ENCODE measurements around the gene PKP4. TPM values are rescaled to one million over a fixed set of nuclear protein-coding genes. Genes with fewer than 3 reads are reported as not detected.
"Not testable (repeated sequence)": the region's sequence is repeated elsewhere in the genome, so short reads cannot be mapped to it uniquely, and the experiment has no call there.

The PKP4 gene
- total RNA-seq, 1 experiment from 2014 or later: 52.0 TPM

GRCh38 chr2:158702740-158703139, 246.0 kb downstream of the PKP4 start:
- H2AFZ ChIP-seq (ENCODE audit: low read length): no peak overlapping the region
- no peak overlapping the region for H4K8ac ChIP-seq (replicated peaks; ENCODE audit: insufficient read length, low read depth, low read length)
- H3K79me2 ChIP-seq (ENCODE audit: insufficient read depth, low read length): no peaks in the 10 kb centered on the region
- no peak overlapping the region for H2BK5ac ChIP-seq (ENCODE audit: insufficient read length, low read length)
- H2BK20ac ChIP-seq (ENCODE audit: low read depth, low read length, poor library complexity, severe bottlenecking): no peak overlapping the region
- H3K79me1 ChIP-seq (ENCODE audit: insufficient read depth, low read depth, low read length, poor library complexity, severe bottlenecking): no peaks in the 10 kb centered on the region
- Mint-ChIP-seq H3K4me3 (no peak overlapping the region), H3K27ac (no peak overlapping the region), H3K27me3 (ENCODE audit: low read depth) (peaks cover 2% of the 10 kb centered on the region; the same call in 1 of the 2 replicates), H3K4me1 (peaks cover 7% of the 10 kb centered on the region in 2 experiments), H3K9me3 (peaks cover 3 to 14% of the 10 kb centered on the region in 2 experiments; a peak in 4 of 5 replicates), H3K36me3 (ENCODE audit: insufficient read depth in 1 of 3, low read depth in 3 of 3) (peaks cover 0 to 4% (median 4%) of the 10 kb centered on the region in 3 experiments; a peak in 3 of 7 replicates)
- H3K27ac ChIP-seq (ENCODE audit: insufficient read length, low read depth, low read length): no peak overlapping the region
- no peak overlapping the region for H3K4me2 ChIP-seq (ENCODE audit: insufficient read depth, insufficient read length, low read length)
- no peak overlapping the region for H2AK5ac ChIP-seq (ENCODE audit: insufficient read length, low read length)
- H2BK15ac ChIP-seq (ENCODE audit: low read depth, low read length): no peak overlapping the region
- TF ChIP-seq CTCF (conservative IDR thresholded peaks at IDR 0.05): no peak
- no CpG with 5 or more reads among the region's 9 CpGs for WGBS (ENCODE audit: extremely low coverage, insufficient read length, low lambda C conversion rate)
- no peak overlapping the region for H3K23ac ChIP-seq (ENCODE audit: insufficient read length, low read depth, low read length)
- no peaks in the 10 kb centered on the region for H3K9me3 ChIP-seq (ENCODE audit: control insufficient read depth, low read depth, low read length)
- H4K91ac ChIP-seq (ENCODE audit: insufficient read length, low read depth, low read length): no peak overlapping the region
- no peak for DNase-seq
- H3K23me2 ChIP-seq (ENCODE audit: insufficient read length, low read depth, low read length, poor library complexity, severe bottlenecking): no peaks in the 10 kb centered on the region
- no peak overlapping the region for H3K9ac ChIP-seq (ENCODE audit: extremely low read depth, insufficient read length, low read length)
- H3K27me3 ChIP-seq (ENCODE audit: insufficient read depth, low read length): no peaks in the 10 kb centered on the region
- H3K18ac ChIP-seq (ENCODE audit: insufficient read length, low read depth, low read length): no peak overlapping the region
- H3K56ac ChIP-seq (ENCODE audit: insufficient read length, low read depth, low read length): no peak overlapping the region
- no peaks in the 10 kb centered on the region for H3K4me1 ChIP-seq (ENCODE audit: insufficient read depth, low read length)
- no peaks in the 10 kb centered on the region for H4K20me1 ChIP-seq (ENCODE audit: control insufficient read depth, insufficient read depth, insufficient read length)
- no peak overlapping the region for H2BK120ac ChIP-seq (ENCODE audit: low read depth, low read length, poor library complexity, severe bottlenecking)
- no peak overlapping the region for H4K5ac ChIP-seq (ENCODE audit: insufficient read length, low read depth, low read length)
- H3K14ac ChIP-seq (ENCODE audit: insufficient read depth, low read length): no peak overlapping the region; the same call in 1 of the 2 replicates
- H3K4ac ChIP-seq (ENCODE audit: low read depth, low read length): no peak overlapping the region
- H3T11ph ChIP-seq (ENCODE audit: low read length): no peak overlapping the region
- H2BK12ac ChIP-seq (ENCODE audit: insufficient read length, low read depth, low read length): no peak overlapping the region

GRCh38 chr2:158704724-158705465, 248.1 kb downstream of the PKP4 start:
- H3K18ac ChIP-seq (ENCODE audit: insufficient read length, low read depth, low read length); H3K27me3 ChIP-seq (ENCODE audit: insufficient read depth, low read length); H3K79me2 ChIP-seq (ENCODE audit: insufficient read depth, low read length); H3K27ac Mint-ChIP-seq; H3K27me3 Mint-ChIP-seq (ENCODE audit: low read depth); H2BK15ac ChIP-seq (ENCODE audit: low read depth, low read length); H3K14ac ChIP-seq (ENCODE audit: insufficient read depth, low read length); H2BK5ac ChIP-seq (ENCODE audit: insufficient read length, low read length); H3K4ac ChIP-seq (ENCODE audit: low read depth, low read length); H3K23ac ChIP-seq (ENCODE audit: insufficient read length, low read depth, low read length); H3K4me2 ChIP-seq (ENCODE audit: insufficient read depth, insufficient read length, low read length); H2AFZ ChIP-seq (ENCODE audit: low read length); H4K91ac ChIP-seq (ENCODE audit: insufficient read length, low read depth, low read length); H2BK20ac ChIP-seq (ENCODE audit: low read depth, low read length, poor library complexity, severe bottlenecking); H4K20me1 ChIP-seq (ENCODE audit: control insufficient read depth, insufficient read depth, insufficient read length); H2BK120ac ChIP-seq (ENCODE audit: low read depth, low read length, poor library complexity, severe bottlenecking); H3K9ac ChIP-seq (ENCODE audit: extremely low read depth, insufficient read length, low read length); DNase-seq; H2BK12ac ChIP-seq (ENCODE audit: insufficient read length, low read depth, low read length); H3K4me3 Mint-ChIP-seq; H3K79me1 ChIP-seq (ENCODE audit: insufficient read depth, low read depth, low read length, poor library complexity, severe bottlenecking); H3K9me3 ChIP-seq (ENCODE audit: control insufficient read depth, low read depth, low read length); H3K23me2 ChIP-seq (ENCODE audit: insufficient read length, low read depth, low read length, poor library complexity, severe bottlenecking); H4K5ac ChIP-seq (ENCODE audit: insufficient read length, low read depth, low read length); H3K4me1 Mint-ChIP-seq; H3K27ac ChIP-seq (ENCODE audit: insufficient read length, low read depth, low read length); H3T11ph ChIP-seq (ENCODE audit: low read length); H3K4me1 ChIP-seq (ENCODE audit: insufficient read depth, low read length); H3K56ac ChIP-seq (ENCODE audit: insufficient read length, low read depth, low read length); H3K36me3 Mint-ChIP-seq (ENCODE audit: insufficient read depth in 1 of 3, low read depth in 3 of 3); H4K8ac ChIP-seq (replicated peaks; ENCODE audit: insufficient read length, low read depth, low read length); H2AK5ac ChIP-seq (ENCODE audit: insufficient read length, low read length): not testable (repeated sequence)
- WGBS (ENCODE audit: extremely low coverage, insufficient read length, low lambda C conversion rate): no CpG with 5 or more reads among the region's 8 CpGs
- H3K9me3 Mint-ChIP-seq: peaks cover 3 to 11% of the 10 kb centered on the region in 2 experiments; a peak in 4 of 5 replicates
